HG02798 (cell line): ENCODE results near the gene PCID2.

ENCODE experiments used
- ATAC-seq: cut with Tn5 transposase; IDR thresholded peaks from one replicate; pipeline ENCODE4 v1.9.1; 2021; ENCODE audit warnings: mild to moderate bottlenecking; ENCODE audit not compliant: unreplicated experiment, poor library complexity

Gene PCID2

GRCh38 chr13:113152984-113153809, 55.3 kb downstream of the PCID2 start:
- peak; percentile 28 for ATAC-seq

- ATAC-seq: no peak
Observed at GRCh38 chr13:113152691-113152983, 55.8 kb downstream of the PCID2 start.

- no peak for ATAC-seq
Observed at GRCh38 chr13:113151745-113152690, 56.5 kb downstream of the PCID2 start.

- no peak for ATAC-seq
Observed at GRCh38 chr13:113150550-113151365, 57.7 kb downstream of the PCID2 start.

DNA sequence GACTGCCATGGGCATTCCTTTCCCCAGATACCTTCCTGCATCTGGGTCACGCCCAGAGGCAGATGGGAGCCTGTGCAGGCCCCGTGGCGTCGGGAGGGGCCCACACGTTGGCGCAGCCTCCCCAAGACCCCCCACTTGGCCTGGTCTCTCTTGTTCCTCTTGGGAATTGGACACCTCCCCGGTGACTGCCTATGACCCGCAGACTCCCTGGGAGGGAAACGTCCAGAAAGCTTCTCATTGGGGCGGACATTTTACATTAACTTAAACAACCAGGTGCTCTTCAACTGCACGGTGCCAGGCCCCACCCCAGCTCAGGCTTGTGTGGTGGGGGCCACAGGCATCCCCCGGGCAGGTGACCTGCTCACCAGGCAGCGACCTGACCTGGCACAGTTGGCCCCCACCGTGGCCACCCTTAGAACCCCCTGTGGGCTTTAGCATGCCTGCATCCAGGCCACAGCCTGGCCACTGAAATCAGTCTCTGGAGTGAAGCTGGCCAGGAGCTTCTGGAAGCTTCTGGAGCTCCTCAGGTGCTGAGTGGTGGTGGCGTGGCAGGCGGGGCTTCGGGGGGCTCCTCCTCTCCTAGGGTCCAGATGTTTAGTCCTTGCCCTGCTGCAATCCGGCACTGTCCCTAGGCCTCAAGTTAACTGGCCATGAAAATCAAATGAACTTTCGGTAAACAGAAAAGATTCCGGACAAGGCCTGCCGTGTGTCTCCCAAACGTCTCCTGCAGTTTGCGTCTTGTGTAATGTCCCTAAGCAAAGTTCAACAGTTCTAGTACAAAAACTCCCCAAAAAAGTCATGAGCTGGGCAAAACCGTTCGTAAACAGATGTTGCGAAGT, 58.5 kb downstream of the PCID2 start:
- ATAC-seq: no peak

- ATAC-seq: no peak
Observed at GRCh38 chr13:113148940-113149503, 59.4 kb downstream of the PCID2 start.

GRCh38 chr13:113148407-113148806, 60.1 kb downstream of the PCID2 start:
- ATAC-seq: no peak

DNA sequence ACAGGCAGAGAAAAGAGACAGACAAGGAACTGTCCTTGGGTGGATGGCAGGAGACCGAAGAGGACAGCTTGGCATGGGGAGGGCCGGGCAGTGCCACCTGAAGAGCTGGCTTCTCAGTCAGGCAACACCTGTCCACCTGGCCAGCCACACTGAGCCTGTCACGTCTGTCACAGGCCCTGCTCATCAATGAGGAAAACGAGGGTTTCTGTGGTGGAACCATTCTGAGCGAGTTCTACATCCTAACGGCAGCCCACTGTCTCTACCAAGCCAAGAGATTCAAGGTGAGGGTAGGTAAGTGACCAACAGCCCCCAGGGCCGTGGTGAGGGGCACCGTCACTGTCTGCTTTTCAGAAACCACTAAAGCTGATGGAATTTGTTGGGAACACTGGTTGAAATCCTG, 61.3 kb downstream of the PCID2 start:
- ATAC-seq: no peak

DNA sequence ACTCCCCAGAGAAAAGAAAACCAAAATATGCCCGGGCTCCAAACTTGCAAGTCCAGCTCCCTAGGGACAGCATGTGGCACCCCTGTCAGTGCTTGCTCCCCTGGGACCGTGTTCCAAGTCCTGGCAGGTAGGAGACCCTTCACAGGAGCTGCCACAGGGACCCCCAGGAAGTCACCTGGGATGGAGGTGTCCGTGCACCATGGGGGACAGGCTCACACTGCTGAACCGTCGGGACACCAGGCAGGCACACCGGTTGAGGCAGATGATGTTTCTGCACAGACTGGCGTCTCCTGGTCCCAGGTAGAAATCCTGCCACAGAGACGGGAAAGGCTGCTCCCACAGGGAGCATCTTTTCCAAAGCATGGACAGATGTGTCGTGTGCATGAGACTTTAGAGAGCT, 61.7 kb downstream of the PCID2 start:
- ATAC-seq: no peak

GRCh38 chr13:113145911-113146598, 62.4 kb downstream of the PCID2 start:
- ATAC-seq: no peak

GRCh38 chr13:113145496-113145895, 63.0 kb downstream of the PCID2 start:
- ATAC-seq: no peak

DNA sequence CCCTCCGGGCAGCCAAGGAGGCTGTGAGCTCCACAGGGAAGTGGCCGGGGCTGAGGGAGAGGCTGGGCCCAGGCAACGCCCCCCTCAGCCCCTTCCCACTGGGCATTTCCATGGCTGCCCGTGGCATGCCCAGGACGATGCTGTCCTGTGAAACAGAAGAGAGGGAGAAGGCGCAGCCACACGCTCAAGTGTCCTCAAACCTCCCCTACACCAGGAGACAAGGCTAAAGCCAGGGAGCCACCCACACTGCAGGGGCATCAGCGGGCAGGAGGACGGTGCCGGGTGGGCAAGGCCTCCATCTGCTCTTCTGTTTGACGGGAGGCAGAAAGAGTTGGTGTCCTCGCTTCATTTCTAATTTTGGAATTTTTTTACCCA, 64.2 kb downstream of the PCID2 start:
- ATAC-seq: no peak

DNA sequence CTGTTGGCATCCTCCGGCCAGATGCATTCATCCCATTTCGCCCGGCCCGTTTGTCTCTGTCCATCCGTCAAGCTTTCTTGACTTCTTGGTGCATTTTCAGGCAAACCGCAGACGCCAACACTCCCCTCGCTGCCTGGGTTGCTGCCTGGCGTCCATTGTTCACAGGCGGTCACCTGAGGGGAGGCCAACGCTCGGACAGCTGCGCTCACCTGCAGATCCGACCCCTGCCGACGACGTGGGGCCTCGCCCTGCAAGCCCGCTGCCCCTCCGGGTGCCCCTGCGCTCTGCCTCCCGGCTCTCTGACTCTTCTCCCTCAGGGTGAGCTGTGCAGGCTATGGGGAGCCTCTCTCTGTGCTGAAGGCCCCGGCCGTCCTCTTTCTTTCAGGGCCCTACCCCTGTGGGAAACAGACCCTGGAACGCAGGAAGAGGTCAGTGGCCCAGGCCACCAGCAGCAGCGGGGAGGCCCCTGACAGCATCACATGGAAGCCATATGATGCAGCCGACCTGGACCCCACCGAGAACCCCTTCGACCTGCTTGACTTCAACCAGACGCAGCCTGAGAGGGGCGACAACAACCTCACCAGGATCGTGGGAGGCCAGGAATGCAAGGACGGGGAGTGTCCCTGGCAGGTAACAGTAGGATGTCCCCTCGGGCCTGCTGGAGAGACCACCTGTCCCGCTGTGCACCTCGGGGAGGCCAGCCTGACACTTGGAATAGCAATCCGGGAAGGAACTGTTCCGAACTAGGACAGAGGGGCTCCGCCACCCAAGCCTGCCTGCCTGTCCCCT, 64.8 kb downstream of the PCID2 start:
- ATAC-seq: no peak

GRCh38 chr13:113142876-113143275, 65.6 kb downstream of the PCID2 start:
- ATAC-seq: no peak

DNA sequence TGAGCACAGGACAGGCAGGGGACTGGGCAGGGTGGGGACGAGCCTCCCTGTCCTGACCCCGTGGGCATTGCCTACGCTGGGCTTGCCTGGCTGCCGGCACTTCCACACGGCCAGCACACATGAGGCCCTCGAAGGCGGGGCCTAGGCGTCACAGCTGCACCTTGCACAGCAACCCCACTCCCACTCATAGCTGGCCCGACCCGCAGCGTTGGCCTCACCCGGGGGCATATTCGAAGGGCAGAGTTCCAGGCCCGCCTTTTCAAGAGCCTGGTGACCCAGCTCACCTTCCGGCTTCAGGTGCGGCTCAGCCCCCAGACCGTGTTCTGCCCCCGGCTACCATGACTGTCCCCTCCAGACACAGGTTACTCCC, 66.9 kb downstream of the PCID2 start:
- no peak for ATAC-seq

- no peak for ATAC-seq
Observed at GRCh38 chr13:113140677-113141600, 67.5 kb downstream of the PCID2 start.

- no peak for ATAC-seq
Observed at GRCh38 chr13:113139577-113139976, 68.9 kb downstream of the PCID2 start.
